HEK293 (cell line): ENCODE results near the gene GCFC2.

Experiments used
- GLI4 ChIP-seq: fragments of 450-650 bp; formaldehyde crosslinking; IDR thresholded peaks from 2 replicates; pipeline ENCODE4 v1.5.1; 2016; ENCODE audit warnings: missing biosample characterization, missing genetic modification characterization
- ZNF133 ChIP-seq: fragments of 450-650 bp; formaldehyde crosslinking; IDR thresholded peaks from 2 replicates; pipeline ENCODE4 v1.5.1; 2016; ENCODE audit warnings: missing biosample characterization, missing genetic modification characterization
- ZNF248 ChIP-seq: fragments of 450-650 bp; formaldehyde crosslinking; IDR thresholded peaks from 2 replicates; pipeline ENCODE4 v1.5.1; 2017; ENCODE audit warnings: missing biosample characterization, missing genetic modification characterization
- TF ChIP-seq, protein P1 (sequence below): fragments of 450-650 bp; formaldehyde crosslinking; IDR thresholded peaks from 2 replicates; pipeline ENCODE4 v1.5.1; 2016; ENCODE audit warnings: missing biosample characterization, missing genetic modification characterization
- TF ChIP-seq, protein P2 (sequence below): IDR thresholded peaks from 2 replicates; pipeline ENCODE4 v1.6.1; 2011; ENCODE audit warnings: mild to moderate bottlenecking, low read depth, low read length, borderline replicate concordance

DNA sequence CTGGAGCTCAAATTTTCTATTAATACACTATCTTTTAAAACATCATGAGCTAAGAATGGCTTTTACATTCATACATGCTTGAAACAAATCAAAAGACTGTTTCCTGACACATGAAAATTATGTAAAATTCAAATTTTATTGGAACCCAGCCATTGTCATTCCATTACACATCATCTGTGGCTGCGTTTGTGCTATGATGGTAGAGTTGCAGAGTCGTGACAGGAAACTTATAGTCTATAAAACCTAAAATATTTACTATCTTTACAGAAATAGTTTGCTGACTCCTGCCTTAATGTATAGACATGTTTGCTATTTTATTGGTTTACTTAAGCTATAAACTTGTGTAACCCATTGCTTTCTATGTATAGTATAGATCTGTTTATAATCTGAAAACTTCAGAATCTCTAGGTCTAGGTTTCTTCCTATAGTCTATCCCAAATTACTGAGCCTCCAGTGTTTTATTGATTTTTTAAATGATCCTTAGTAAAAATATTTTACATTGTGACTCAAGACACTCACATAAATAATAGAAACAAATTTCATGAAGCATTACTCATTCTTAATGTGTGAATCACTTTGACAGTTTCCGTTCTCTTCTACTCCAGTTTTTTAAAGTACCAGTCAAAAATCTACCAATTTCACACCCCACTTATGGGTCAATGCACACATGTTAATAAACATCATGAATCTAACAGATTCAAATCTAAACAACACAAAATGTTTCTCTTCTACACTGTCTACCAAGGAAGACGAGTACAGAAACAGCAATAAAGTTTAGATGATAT, 90.6 kb downstream of the GCFC2 start:
- TF ChIP-seq ZNF133 (tag by site-specific recombination) (no peak), ZNF248 (tag by site-specific recombination) (no peak), GLI4 (tag by site-specific recombination) (no peak)
- TF ChIP-seq, protein P1, sequence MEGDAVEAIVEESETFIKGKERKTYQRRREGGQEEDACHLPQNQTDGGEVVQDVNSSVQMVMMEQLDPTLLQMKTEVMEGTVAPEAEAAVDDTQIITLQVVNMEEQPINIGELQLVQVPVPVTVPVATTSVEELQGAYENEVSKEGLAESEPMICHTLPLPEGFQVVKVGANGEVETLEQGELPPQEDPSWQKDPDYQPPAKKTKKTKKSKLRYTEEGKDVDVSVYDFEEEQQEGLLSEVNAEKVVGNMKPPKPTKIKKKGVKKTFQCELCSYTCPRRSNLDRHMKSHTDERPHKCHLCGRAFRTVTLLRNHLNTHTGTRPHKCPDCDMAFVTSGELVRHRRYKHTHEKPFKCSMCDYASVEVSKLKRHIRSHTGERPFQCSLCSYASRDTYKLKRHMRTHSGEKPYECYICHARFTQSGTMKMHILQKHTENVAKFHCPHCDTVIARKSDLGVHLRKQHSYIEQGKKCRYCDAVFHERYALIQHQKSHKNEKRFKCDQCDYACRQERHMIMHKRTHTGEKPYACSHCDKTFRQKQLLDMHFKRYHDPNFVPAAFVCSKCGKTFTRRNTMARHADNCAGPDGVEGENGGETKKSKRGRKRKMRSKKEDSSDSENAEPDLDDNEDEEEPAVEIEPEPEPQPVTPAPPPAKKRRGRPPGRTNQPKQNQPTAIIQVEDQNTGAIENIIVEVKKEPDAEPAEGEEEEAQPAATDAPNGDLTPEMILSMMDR = no peak
- TF ChIP-seq, protein P2, sequence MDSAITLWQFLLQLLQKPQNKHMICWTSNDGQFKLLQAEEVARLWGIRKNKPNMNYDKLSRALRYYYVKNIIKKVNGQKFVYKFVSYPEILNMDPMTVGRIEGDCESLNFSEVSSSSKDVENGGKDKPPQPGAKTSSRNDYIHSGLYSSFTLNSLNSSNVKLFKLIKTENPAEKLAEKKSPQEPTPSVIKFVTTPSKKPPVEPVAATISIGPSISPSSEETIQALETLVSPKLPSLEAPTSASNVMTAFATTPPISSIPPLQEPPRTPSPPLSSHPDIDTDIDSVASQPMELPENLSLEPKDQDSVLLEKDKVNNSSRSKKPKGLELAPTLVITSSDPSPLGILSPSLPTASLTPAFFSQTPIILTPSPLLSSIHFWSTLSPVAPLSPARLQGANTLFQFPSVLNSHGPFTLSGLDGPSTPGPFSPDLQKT = no peak
